ENCODE measurements around the gene EZH2. TPM values are rescaled to one million over a fixed set of nuclear protein-coding genes. Genes with fewer than 3 reads are reported as not detected.

EZH2 gene
- total RNA-seq, 1 donor from 2014 or later: 13.8 TPM

DNA sequence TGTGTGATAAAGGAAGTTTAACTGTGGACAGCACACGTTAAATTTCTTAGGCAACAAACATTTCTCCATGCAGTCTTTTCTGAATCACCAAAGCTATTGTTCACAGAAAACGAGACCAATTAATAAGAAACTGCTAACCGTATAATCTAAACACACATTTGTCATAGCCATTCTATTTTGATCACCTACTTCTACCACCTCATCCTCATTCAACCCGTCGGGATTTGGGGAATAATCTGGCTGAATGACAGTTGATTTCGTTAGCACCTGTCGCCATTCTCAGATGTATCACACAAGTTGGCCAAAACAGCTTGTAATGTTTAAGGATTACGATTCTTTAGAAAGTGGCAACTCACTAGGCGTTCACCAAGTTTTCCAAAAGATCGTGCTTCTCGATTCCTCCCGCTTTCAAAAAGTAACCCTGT is 1.2 kb downstream of the EZH2 start:
- peak overlapping the region; percentile 95 for H3K4me3 Mint-ChIP-seq (ENCODE audit: unreplicated experiment)
- no peak overlapping the region for H3K27ac ChIP-seq (ENCODE audit: low read depth, low read length)
- peaks cover 59% of the 10 kb centered on the region for H3K79me2 ChIP-seq (ENCODE audit: insufficient read depth, low read length)
- no peak for TF ChIP-seq EZH2 (IDR thresholded peaks at IDR 0.05; ENCODE audit: insufficient read depth, low read length)
- TF ChIP-seq, protein P1, sequence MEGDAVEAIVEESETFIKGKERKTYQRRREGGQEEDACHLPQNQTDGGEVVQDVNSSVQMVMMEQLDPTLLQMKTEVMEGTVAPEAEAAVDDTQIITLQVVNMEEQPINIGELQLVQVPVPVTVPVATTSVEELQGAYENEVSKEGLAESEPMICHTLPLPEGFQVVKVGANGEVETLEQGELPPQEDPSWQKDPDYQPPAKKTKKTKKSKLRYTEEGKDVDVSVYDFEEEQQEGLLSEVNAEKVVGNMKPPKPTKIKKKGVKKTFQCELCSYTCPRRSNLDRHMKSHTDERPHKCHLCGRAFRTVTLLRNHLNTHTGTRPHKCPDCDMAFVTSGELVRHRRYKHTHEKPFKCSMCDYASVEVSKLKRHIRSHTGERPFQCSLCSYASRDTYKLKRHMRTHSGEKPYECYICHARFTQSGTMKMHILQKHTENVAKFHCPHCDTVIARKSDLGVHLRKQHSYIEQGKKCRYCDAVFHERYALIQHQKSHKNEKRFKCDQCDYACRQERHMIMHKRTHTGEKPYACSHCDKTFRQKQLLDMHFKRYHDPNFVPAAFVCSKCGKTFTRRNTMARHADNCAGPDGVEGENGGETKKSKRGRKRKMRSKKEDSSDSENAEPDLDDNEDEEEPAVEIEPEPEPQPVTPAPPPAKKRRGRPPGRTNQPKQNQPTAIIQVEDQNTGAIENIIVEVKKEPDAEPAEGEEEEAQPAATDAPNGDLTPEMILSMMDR (IDR thresholded peaks at IDR 0.05; ENCODE audit: insufficient read depth, low read depth, low read length): no peak
- no peak for FAIRE-seq
- H3K36me3 Mint-ChIP-seq (ENCODE audit: low read depth, unreplicated experiment): no peaks in the 10 kb centered on the region
- peak overlapping the region; percentile 71 for H3K4me3 ChIP-seq (ENCODE audit: insufficient read depth, low read depth, low read length)
- H4K20me1 ChIP-seq (ENCODE audit: insufficient read depth, low read length): no peaks in the 10 kb centered on the region
- no peaks in the 10 kb centered on the region for H3K36me3 ChIP-seq (ENCODE audit: insufficient read depth, low read length)
- DNase-seq (ENCODE audit: low read depth): no peak
- no peaks in the 10 kb centered on the region for H3K4me1 ChIP-seq (ENCODE audit: insufficient read depth, low read length)
- no peaks in the 10 kb centered on the region for H3K27me3 ChIP-seq (ENCODE audit: insufficient read depth, low read length)
- H3K9ac ChIP-seq (ENCODE audit: low read length): peak overlapping the region; percentile 79
- H3K27ac Mint-ChIP-seq (ENCODE audit: unreplicated experiment): peak overlapping the region; percentile 85
- H3K4me1 Mint-ChIP-seq (ENCODE audit: low read depth, unreplicated experiment): no peaks in the 10 kb centered on the region
- H3K27me3 Mint-ChIP-seq (ENCODE audit: low read depth, unreplicated experiment): no peaks in the 10 kb centered on the region
- peak overlapping the region; percentile 84 for H3K4me2 ChIP-seq (ENCODE audit: low read length)
- H3K9me3 Mint-ChIP-seq (ENCODE audit: unreplicated experiment): peaks cover 2% of the 10 kb centered on the region
- H2AFZ ChIP-seq (ENCODE audit: low read depth, low read length): peak overlapping the region; percentile 66
- H3K9me3 ChIP-seq (ENCODE audit: insufficient read depth, low read depth, low read length): no peaks in the 10 kb centered on the region

DNA sequence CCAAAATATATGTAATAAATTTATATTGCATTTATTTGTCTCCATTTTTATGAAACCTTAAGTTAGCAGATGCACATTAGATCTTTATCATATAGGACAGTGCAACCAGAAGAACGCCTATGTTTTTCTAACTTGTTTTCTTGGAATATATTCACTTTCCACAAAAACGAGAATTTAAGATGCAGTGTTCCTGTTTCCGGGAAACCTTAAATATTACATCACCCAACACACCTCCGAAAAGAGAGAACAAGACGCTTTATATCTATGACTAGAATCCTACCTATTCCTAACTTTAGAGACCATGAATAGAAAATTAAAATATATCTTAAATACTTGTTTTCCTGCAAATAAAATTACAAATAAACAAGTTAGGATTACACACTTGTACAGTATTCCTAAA is 1.9 kb downstream of the EZH2 start:
- Histone ChIP-seq H3K9me3 (ENCODE audit: insufficient read depth, low read depth, low read length) (no peaks in the 10 kb centered on the region), H3K4me2 (ENCODE audit: low read length) (peak overlapping the region; percentile 84), H3K4me1 (ENCODE audit: insufficient read depth, low read length) (no peaks in the 10 kb centered on the region), H3K27me3 (ENCODE audit: insufficient read depth, low read length) (no peaks in the 10 kb centered on the region), H3K79me2 (ENCODE audit: insufficient read depth, low read length) (peaks cover 65% of the 10 kb centered on the region), H4K20me1 (ENCODE audit: insufficient read depth, low read length) (peaks cover 4% of the 10 kb centered on the region), H3K36me3 (ENCODE audit: insufficient read depth, low read length) (no peaks in the 10 kb centered on the region), H3K27ac (ENCODE audit: low read depth, low read length) (no peak overlapping the region), H3K4me3 (ENCODE audit: insufficient read depth, low read depth, low read length) (no peak overlapping the region), H2AFZ (ENCODE audit: low read depth, low read length) (no peak overlapping the region), H3K9ac (ENCODE audit: low read length) (no peak overlapping the region)
- no peak for TF ChIP-seq EZH2 (IDR thresholded peaks at IDR 0.05; ENCODE audit: insufficient read depth, low read length)
- Mint-ChIP-seq H3K4me3 (ENCODE audit: unreplicated experiment) (no peak overlapping the region), H3K4me1 (ENCODE audit: low read depth, unreplicated experiment) (no peaks in the 10 kb centered on the region), H3K36me3 (ENCODE audit: low read depth, unreplicated experiment) (no peaks in the 10 kb centered on the region), H3K9me3 (ENCODE audit: unreplicated experiment) (peaks cover 2% of the 10 kb centered on the region), H3K27ac (ENCODE audit: unreplicated experiment) (no peak overlapping the region), H3K27me3 (ENCODE audit: low read depth, unreplicated experiment) (no peaks in the 10 kb centered on the region)
- DNase-seq (ENCODE audit: low read depth) (no peak), FAIRE-seq (no peak)

DNA sequence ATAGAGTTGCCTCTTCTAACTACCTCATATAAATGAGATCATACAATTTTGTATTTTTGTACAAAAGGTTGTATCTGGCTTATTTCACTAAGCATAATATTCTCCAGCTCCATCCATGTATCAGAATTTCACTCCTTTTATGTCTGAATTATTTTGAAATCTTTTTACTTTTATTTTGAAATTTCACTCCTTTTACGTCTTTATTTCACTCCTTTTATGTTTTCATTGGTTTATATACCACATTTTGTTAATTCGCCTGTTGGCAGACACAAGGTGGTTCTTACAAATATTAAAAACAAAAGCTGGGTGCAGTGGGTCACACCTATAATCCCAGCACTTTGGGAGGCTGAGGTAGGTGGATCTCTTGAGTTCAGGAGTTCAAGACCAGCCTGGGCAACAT is 5.8 kb downstream of the EZH2 start:
- no peak for TF ChIP-seq EZH2 (IDR thresholded peaks at IDR 0.05; ENCODE audit: insufficient read depth, low read length)
- TF ChIP-seq, protein P1 (IDR thresholded peaks at IDR 0.05; ENCODE audit: insufficient read depth, low read depth, low read length): no peak
- DNase-seq (ENCODE audit: low read depth): no peak
- Mint-ChIP-seq H3K27me3 (ENCODE audit: low read depth, unreplicated experiment) (no peaks in the 10 kb centered on the region), H3K27ac (ENCODE audit: unreplicated experiment) (no peak overlapping the region), H3K36me3 (ENCODE audit: low read depth, unreplicated experiment) (no peaks in the 10 kb centered on the region), H3K9me3 (ENCODE audit: unreplicated experiment) (no peaks in the 10 kb centered on the region), H3K4me3 (ENCODE audit: unreplicated experiment) (no peak overlapping the region), H3K4me1 (ENCODE audit: low read depth, unreplicated experiment) (no peaks in the 10 kb centered on the region)
- H3K9ac ChIP-seq (ENCODE audit: low read length): no peak overlapping the region
- H3K36me3 ChIP-seq (ENCODE audit: insufficient read depth, low read length): no peaks in the 10 kb centered on the region
- H3K4me1 ChIP-seq (ENCODE audit: insufficient read depth, low read length): no peaks in the 10 kb centered on the region
- peaks cover 99% of the 10 kb centered on the region for H3K79me2 ChIP-seq (ENCODE audit: insufficient read depth, low read length)
- peaks cover 4% of the 10 kb centered on the region for H4K20me1 ChIP-seq (ENCODE audit: insufficient read depth, low read length)
- no peak overlapping the region for H3K4me2 ChIP-seq (ENCODE audit: low read length)
- H3K9me3 ChIP-seq (ENCODE audit: insufficient read depth, low read depth, low read length): no peaks in the 10 kb centered on the region
- H3K27me3 ChIP-seq (ENCODE audit: insufficient read depth, low read length): no peaks in the 10 kb centered on the region
- no peak overlapping the region for H3K27ac ChIP-seq (ENCODE audit: low read depth, low read length)
- no peak overlapping the region for H3K4me3 ChIP-seq (ENCODE audit: insufficient read depth, low read depth, low read length)
- FAIRE-seq: no peak
- no peak overlapping the region for H2AFZ ChIP-seq (ENCODE audit: low read depth, low read length)

Data from astrocyte (in vitro differentiated cells and primary cell).